Activated CD4-positive, alpha-beta T cell treated with anti-CD3 and anti-CD28 coated beads for 4 hours (primary cell): ENCODE measurements around the gene ADPRHL1.

Experiments used
- DNase-seq, 2 donors: peaks; one replicate each; pipeline ENCODE4 v3.0.0-alpha.2; 2020

ADPRHL1 gene

GRCh38 chr13:113364901-113365582 is 88.2 kb downstream of the ADPRHL1 start:
- DNase-seq: no peak

GRCh38 chr13:113364311-113364889 is 88.9 kb downstream of the ADPRHL1 start:
- peak in 1 of 2 donors; percentile 15 for DNase-seq

- DNase-seq: no peak
Measured at GRCh38 chr13:113361406-113361805, 91.9 kb downstream of the ADPRHL1 start.

GRCh38 chr13:113360446-113360845 is 92.8 kb downstream of the ADPRHL1 start:
- DNase-seq: no peak

GRCh38 chr13:113359571-113359970 is 93.7 kb downstream of the ADPRHL1 start:
- DNase-seq: no peak

- no peak for DNase-seq
Measured at GRCh38 chr13:113358653-113359190, 94.6 kb downstream of the ADPRHL1 start.

GRCh38 chr13:113357529-113357928 is 95.8 kb downstream of the ADPRHL1 start:
- DNase-seq: no peak

GRCh38 chr13:113356596-113356995 is 96.7 kb downstream of the ADPRHL1 start:
- DNase-seq: no peak

GRCh38 chr13:113355621-113356020 is 97.7 kb downstream of the ADPRHL1 start:
- DNase-seq: no peak

GRCh38 chr13:113354831-113355610 is 98.3 kb downstream of the ADPRHL1 start:
- DNase-seq: no peak

- DNase-seq: no peak
Measured at GRCh38 chr13:113353254-113353653, 100.0 kb downstream of the ADPRHL1 start.

GRCh38 chr13:113351514-113352026 is 101.7 kb downstream of the ADPRHL1 start:
- no peak for DNase-seq

- DNase-seq: no peak
Measured at GRCh38 chr13:113350938-113351335, 102.4 kb downstream of the ADPRHL1 start.

- DNase-seq: no peak
Measured at GRCh38 chr13:113350065-113350937, 103.0 kb downstream of the ADPRHL1 start.
